Chondrocyte (in vitro differentiated cells): Measurements from ENCODE around the gene CUBN. TPM values are rescaled to one million over a fixed set of nuclear protein-coding genes. Genes with fewer than 3 reads are reported as not detected.

Experiments used
- DNase-seq: peaks from one replicate; pipeline ENCODE4 v3.0.0; 2021; ENCODE audit warnings: mixed read lengths, low spot score
- H3K27ac Mint-ChIP-seq: one replicate; pipeline ENCODE4 v1.8.0; 2021; ENCODE audit warnings: mild to moderate bottlenecking, moderate library complexity, mixed read lengths; ENCODE audit not compliant: unreplicated experiment
- H3K27me3 Mint-ChIP-seq: 2 replicates; pipeline ENCODE4 v1.8.0; 2021; ENCODE audit warnings: low read depth, mixed read lengths
- H3K36me3 Mint-ChIP-seq: 2 replicates; pipeline ENCODE4 v1.8.0; 2021; ENCODE audit warnings: low read depth, mixed read lengths
- H3K4me1 Mint-ChIP-seq: 2 replicates; pipeline ENCODE4 v1.8.0; 2021; ENCODE audit warnings: low read depth, mild to moderate bottlenecking, mixed read lengths
- H3K4me3 Mint-ChIP-seq: one replicate; pipeline ENCODE4 v1.8.0; 2021; ENCODE audit warnings: mild to moderate bottlenecking, moderate library complexity, mixed read lengths; ENCODE audit not compliant: unreplicated experiment
- H3K9me3 Mint-ChIP-seq: 2 replicates; pipeline ENCODE4 v1.8.0; 2021; ENCODE audit warnings: low read depth, mixed read lengths
- CTCF ChIP-seq: fragments of 200-600 bp; sonication (generic); IDR thresholded peaks from 2 replicates; pipeline ENCODE4 v1.5.0; 2021; ENCODE audit warnings: antibody characterized with exemption, mild to moderate bottlenecking, moderate library complexity
- total RNA-seq: library from RNA; stranded (reverse); gene quantifications from 3 replicates; pipeline ENCODE4 v1.2.1, GENCODE V29; 2021

CUBN gene
- total RNA-seq, 1 donor from 2014 or later, result 1.0 TPM

GRCh38 chr10:17081431-17081830 is 48.2 kb downstream of the CUBN start:
- Mint-ChIP-seq H3K4me3 (no peak overlapping the region), H3K4me1 (peaks cover 10% of the 10 kb centered on the region), H3K27me3 (no peaks in the 10 kb centered on the region), H3K27ac (no peak overlapping the region), H3K9me3 (no peaks in the 10 kb centered on the region), H3K36me3 (no peaks in the 10 kb centered on the region)
- DNase-seq, result no peak
- no peak for TF ChIP-seq CTCF

- Mint-ChIP-seq H3K36me3 (no peaks in the 10 kb centered on the region), H3K4me1 (peaks cover 39% of the 10 kb centered on the region), H3K9me3 (no peaks in the 10 kb centered on the region), H3K27ac (peak overlapping the region; percentile 30), H3K4me3 (no peak overlapping the region), H3K27me3 (no peaks in the 10 kb centered on the region)
- no peak for TF ChIP-seq CTCF
- no peak for DNase-seq
These were observed 51.7 kb downstream of the CUBN start for GRCh38 chr10:17077890-17078289.

- Mint-ChIP-seq H3K4me3 (no peak overlapping the region), H3K27ac (peak overlapping the region; percentile 70), H3K4me1 (peaks cover 43% of the 10 kb centered on the region), H3K9me3 (no peaks in the 10 kb centered on the region), H3K36me3 (no peaks in the 10 kb centered on the region), H3K27me3 (no peaks in the 10 kb centered on the region)
- TF ChIP-seq CTCF, result no peak
- DNase-seq, result no peak
These were observed 52.2 kb downstream of the CUBN start for GRCh38 chr10:17077346-17077781.

GRCh38 chr10:17076626-17077345 is 52.8 kb downstream of the CUBN start:
- no peak for DNase-seq
- H3K4me3 Mint-ChIP-seq, result no peak overlapping the region
- peak overlapping the region; percentile 98 for H3K27ac Mint-ChIP-seq
- H3K9me3 Mint-ChIP-seq, result no peaks in the 10 kb centered on the region
- H3K27me3 Mint-ChIP-seq, result no peaks in the 10 kb centered on the region
- H3K36me3 Mint-ChIP-seq, result no peaks in the 10 kb centered on the region
- peaks cover 49% of the 10 kb centered on the region for H3K4me1 Mint-ChIP-seq
- no peak for TF ChIP-seq CTCF

- Mint-ChIP-seq H3K4me1 (peaks cover 50% of the 10 kb centered on the region), H3K36me3 (no peaks in the 10 kb centered on the region), H3K4me3 (peak overlapping the region; percentile 26), H3K9me3 (no peaks in the 10 kb centered on the region), H3K27ac (peak overlapping the region; percentile 98), H3K27me3 (no peaks in the 10 kb centered on the region)
- no peak for DNase-seq
- no peak for TF ChIP-seq CTCF
These were observed 53.9 kb downstream of the CUBN start for GRCh38 chr10:17075533-17076359.
